ENCODE data around the gene S100A4.
"Not testable (repeated sequence)": the region's sequence is repeated elsewhere in the genome, so short reads cannot be mapped to it uniquely, and the experiment has no call there.

The S100A4 gene

DNA sequence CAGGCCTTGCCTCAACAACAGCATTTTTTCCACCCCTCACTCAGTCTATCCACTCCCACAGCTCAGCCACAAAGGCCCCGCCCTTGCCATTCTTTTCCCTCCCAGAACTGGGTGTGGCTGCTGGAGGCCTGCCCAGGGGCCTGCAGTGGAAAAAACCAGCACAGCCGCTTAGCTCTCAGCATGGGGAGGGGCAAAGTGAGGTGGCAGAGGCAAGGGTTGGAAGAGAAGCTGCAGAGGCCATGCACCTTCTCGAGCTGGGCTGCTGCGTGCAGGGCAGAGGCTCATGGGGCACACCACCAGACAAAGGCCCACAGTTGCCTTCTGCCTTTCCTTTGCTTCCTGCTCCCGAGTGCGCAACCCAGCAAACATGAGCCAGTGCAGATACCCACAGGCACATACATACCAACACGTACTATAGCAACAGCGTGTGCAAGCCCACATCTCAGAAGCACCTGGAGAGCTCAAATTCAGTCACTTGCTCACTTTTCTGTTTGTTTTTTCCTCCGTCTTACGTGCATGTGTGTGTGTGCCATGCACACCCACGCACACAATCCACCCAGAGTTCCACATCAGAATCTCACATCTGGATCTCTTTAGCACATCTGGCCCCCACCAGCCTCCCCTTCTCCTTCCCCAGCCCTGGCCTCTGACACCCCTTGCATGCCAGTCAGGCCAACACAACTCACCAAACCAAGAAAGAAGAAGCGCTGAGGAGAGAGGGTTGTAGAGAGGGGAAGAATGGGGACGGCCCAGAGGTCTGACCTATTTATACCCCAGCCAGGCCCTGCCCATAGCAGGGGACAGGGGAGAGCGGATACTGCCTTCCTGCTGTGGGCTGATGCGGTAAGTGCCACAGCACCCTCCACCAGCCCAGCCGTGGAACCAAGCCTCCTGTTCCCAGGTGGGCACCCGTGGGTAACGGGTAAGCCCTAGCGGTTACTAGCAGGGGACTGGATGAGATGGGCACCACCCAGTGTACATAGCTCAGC is at the start of gene S100A4:
TSS of gene S100A4 (minus strand) at position 740 of the 989 bp plus-strand sequence. CDS start 1,012 bp downstream, outside the sequence.
- in situ Hi-C loops (cut with MboI; ENCODE audit: low sequenced_read_pairs) = no loop called here

DNA sequence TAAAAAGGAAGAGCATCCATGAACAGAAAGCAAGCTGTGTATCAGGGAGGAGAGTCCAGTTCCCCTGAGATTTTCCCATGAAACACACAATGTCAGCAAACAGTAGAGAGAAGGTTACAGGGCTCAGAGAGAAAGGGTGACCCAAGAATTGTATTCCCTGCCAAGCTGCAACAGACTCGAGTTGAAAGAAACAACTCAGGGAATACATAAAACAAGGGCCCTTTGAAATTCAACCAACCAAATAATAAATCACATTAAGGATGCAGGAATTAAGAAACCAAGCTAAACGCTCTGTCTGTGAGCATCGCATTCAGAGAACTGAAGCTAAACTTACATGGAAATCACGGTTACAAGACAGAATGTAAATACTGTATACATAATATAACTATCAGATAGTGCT is 47.1 kb upstream of the S100A4 start:
- in situ Hi-C loops (cut with MboI; ENCODE audit: low sequenced_read_pairs) = no loop called here

- in situ Hi-C loops (cut with MboI; ENCODE audit: low sequenced_read_pairs) = no loop called here
These were observed 42.9 kb upstream of the S100A4 start for GRCh38 chr1:153588482-153588881.

DNA sequence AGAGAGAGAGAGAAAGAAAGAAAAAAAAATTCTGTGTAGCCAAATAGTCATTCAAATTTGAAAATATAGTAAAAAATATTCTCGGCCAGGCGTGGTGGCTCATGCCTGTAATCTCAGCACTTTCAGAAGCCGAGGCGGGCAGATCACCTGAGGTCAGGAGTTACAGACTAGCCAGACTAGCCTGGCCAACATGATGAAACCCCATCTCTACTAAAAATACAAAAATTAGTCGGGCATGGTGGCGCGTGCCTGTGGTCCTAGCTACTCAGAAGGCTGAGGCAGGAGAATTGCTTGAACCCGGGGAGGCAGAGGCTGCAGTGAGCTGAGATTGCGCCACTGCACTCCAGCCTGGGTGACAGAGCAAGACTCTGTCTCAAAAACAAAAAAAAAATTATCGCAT is 42.4 kb upstream of the S100A4 start:
- in situ Hi-C loops (cut with MboI; ENCODE audit: low sequenced_read_pairs) = not testable (repeated sequence)

DNA sequence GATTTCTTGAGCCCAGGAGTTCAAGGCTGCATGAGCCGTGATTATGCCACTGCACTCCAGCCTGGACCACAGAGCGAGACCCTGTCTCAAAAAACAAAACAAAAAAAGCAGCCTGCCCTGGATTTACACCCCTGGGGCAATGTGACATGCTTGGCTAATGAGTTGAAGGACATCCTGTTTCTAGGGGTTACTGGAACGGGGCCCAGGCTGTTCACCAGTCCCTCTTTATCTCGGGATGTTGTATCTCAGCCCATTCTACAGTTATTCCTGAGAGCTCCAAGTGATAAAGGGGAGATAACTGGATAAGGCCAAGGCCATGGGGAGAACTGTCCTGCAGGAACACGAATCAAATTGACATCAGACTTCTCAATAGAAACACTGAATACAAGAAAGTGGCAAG is 41.7 kb upstream of the S100A4 start:
- in situ Hi-C loops (cut with MboI; ENCODE audit: low sequenced_read_pairs) = no loop called here

- in situ Hi-C loops (cut with MboI; ENCODE audit: low sequenced_read_pairs) = no loop called here
These were observed 40.7 kb upstream of the S100A4 start for GRCh38 chr1:153586347-153586746.

DNA sequence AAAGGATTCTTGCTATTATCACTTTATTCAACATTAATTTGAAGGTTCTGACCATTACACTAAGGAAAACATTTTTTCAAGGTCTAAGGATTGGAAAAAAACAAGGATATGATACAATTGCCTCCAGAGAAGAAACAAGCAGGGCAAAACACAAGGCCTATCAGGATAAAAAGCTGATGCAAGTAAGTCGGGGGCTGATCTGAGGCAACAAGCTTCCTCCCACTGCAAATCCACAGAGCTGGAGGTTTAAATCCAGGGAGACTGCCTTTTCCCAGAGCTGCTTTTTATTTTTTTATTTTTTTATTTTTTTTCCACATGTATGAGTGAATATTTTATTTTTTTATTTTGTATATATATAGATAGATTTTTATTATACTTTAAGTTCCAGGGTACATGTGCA is 39.4 kb upstream of the S100A4 start:
- in situ Hi-C loops (cut with MboI; ENCODE audit: low sequenced_read_pairs) = no loop called here

- in situ Hi-C loops (cut with MboI; ENCODE audit: low sequenced_read_pairs) = no loop called here
These were observed 38.4 kb upstream of the S100A4 start for GRCh38 chr1:153583976-153584375.

GRCh38 chr1:153583514-153583913 is 37.9 kb upstream of the S100A4 start:
- in situ Hi-C loops (cut with MboI; ENCODE audit: low sequenced_read_pairs) = not testable (repeated sequence)

- in situ Hi-C loops (cut with MboI; ENCODE audit: low sequenced_read_pairs) = not testable (repeated sequence)
These were observed 37.2 kb upstream of the S100A4 start for GRCh38 chr1:153582836-153583235.

DNA sequence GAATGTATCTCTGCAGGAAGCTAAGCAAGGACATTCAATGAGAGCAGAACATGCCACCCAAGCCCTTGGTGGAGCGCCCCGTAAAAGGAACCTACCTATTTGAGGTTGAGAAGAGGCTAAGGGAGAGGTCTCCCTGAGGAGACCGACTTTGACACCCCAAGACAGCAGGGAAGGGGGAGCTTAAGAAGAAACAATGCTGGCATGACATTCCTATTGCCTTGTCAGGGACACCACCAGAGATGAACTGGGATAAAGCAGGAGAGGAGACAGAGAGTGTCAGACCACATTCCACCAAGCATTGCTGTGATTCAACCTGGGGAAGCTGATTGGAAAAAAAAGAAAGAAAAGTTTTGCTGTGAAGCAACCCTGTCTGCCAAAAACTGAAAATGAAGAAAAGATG is 33.3 kb upstream of the S100A4 start:
- in situ Hi-C loops (cut with MboI; ENCODE audit: low sequenced_read_pairs) = no loop called here

- in situ Hi-C loops (cut with MboI; ENCODE audit: low sequenced_read_pairs) = no loop called here
These were observed 32.9 kb upstream of the S100A4 start for GRCh38 chr1:153578490-153578889.

- in situ Hi-C loops (cut with MboI; ENCODE audit: low sequenced_read_pairs) = no loop called here
These were observed 32.0 kb upstream of the S100A4 start for GRCh38 chr1:153577624-153578051.

- in situ Hi-C loops (cut with MboI; ENCODE audit: low sequenced_read_pairs) = no loop called here
These were observed 31.5 kb upstream of the S100A4 start for GRCh38 chr1:153577138-153577537.

- in situ Hi-C loops (cut with MboI; ENCODE audit: low sequenced_read_pairs) = not testable (repeated sequence)
These were observed 29.9 kb upstream of the S100A4 start for GRCh38 chr1:153575497-153575896.

- in situ Hi-C loops (cut with MboI; ENCODE audit: low sequenced_read_pairs) = not testable (repeated sequence)
These were observed 29.5 kb upstream of the S100A4 start for GRCh38 chr1:153575081-153575491.

GRCh38 chr1:153573351-153573750 is 27.7 kb upstream of the S100A4 start:
- in situ Hi-C loops (cut with MboI; ENCODE audit: low sequenced_read_pairs) = no loop called here

DNA sequence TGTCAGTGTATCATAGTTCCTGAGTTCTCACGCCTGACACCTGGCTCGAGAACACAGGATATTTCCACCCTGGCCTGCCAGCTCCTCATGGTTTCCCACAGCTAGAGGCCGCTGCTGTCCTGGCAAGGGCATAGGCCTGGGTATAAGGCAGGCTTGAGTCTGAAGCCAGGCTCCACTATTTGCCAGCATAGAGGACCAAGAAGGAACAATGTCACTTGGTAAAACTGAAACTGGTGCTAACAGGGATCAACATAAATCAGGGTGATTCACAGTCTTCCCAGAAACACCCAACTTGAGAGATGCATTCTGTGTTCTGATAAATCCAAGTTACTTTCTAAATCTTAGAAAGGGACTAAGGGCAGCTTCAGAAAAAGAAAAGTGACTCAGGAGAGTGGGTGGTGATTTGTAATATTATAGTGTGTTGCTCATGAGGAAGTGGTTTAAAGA is 27.0 kb upstream of the S100A4 start:
- in situ Hi-C loops (cut with MboI; ENCODE audit: low sequenced_read_pairs) = no loop called here

- in situ Hi-C loops (cut with MboI; ENCODE audit: low sequenced_read_pairs) = no loop called here
These were observed 26.1 kb upstream of the S100A4 start for GRCh38 chr1:153571706-153572105.

DNA sequence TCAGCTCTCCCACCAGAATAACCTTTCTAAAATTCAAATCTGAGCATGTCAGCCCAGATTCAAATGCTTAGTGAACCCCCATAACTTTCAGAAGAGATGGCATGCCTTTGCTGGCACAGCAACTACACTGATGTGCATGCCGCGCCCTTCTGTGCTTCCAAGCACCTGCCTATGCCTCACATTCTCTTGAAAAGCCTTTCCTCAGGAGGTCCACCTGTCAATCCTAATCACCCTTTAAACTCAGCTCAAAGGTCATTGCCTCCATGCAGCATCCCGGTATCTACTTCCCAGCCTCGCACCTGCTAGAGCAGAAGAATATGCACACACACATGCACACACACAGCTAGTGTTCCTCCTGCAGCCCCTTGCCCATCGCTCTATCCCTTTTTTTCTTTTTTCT is 25.3 kb upstream of the S100A4 start:
- in situ Hi-C loops (cut with MboI; ENCODE audit: low sequenced_read_pairs) = no loop called here

- in situ Hi-C loops (cut with MboI; ENCODE audit: low sequenced_read_pairs) = no loop called here
These were observed 23.9 kb upstream of the S100A4 start for GRCh38 chr1:153569465-153569864.

DNA sequence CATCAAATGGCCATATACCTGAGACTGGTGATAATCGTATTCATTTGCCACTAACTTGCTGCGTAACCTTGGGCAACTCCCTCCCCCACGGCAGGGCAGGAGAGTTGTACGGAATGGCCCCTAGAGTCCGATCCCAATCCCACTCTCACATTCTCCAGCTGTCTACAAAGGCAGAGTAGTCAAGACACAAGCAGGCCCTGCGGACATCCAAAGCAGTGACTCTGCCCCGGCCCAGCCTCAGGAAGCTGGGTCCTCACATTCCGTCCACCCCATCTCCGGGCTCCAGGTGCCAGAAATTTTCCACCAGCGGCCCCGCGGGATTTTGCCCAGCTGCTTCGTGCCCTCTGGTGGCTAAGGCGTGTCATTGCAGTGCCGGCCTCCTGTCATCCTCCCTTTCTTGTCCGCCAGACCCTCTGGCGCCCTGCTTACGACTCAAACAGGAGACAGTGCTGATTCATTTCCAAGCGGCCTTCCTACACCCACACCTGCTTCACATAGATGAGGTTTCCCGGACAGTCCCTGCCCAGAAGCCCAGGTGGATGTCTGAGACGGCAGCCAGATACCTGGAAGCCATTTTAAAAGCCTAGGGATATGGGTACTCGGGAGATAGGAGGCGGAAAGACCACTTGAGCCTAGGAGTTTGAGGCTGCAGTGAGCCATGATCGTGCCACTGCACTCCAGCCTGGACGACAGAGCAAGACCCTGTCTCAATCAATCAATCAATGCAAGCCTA is 22.9 kb upstream of the S100A4 start:
- in situ Hi-C loops (cut with MboI; ENCODE audit: low sequenced_read_pairs) = no loop called here
